Left ventricle myocardium inferior (tissue), 1 donor: ENCODE measurements around the gene TMEM225B. TPM values are rescaled to one million over a fixed set of nuclear protein-coding genes. Genes with fewer than 3 reads are reported as not detected.
"Not testable (repeated sequence)": the region's sequence is repeated elsewhere in the genome, so short reads cannot be mapped to it uniquely, and the experiment has no call there.

Experiments used
- DNase-seq: peaks from one replicate; pipeline ENCODE4 v3.0.0-alpha.2; 2020
- H3K27ac ChIP-seq: fragments of 200-600 bp; replicated peaks from 2 replicates; pipeline ENCODE4 v1.8.0; 2021
- H3K27me3 ChIP-seq: fragments of 200-600 bp; 2 replicates; pipeline ENCODE4 v1.8.0; 2021; ENCODE audit warnings: low read depth
- H3K36me3 ChIP-seq: fragments of 200-600 bp; 2 replicates; pipeline ENCODE4 v1.8.0; 2021
- H3K4me1 ChIP-seq: fragments of 200-600 bp; 2 replicates; pipeline ENCODE4 v1.8.0; 2021
- H3K4me3 ChIP-seq: fragments of 200-600 bp; 2 replicates; pipeline ENCODE4 v1.8.0; 2021; ENCODE audit warnings: mild to moderate bottlenecking, moderate library complexity
- H3K9me3 ChIP-seq: fragments of 200-600 bp; replicated peaks from 2 replicates; pipeline ENCODE4 v1.8.0; 2021
- intact Hi-C: fragments of 100-400 bp; cut with micrococcal nuclease; formaldehyde crosslinking; loops from one replicate; pipeline ENCODE4 v1.11.0; 2022
- total RNA-seq: library from RNA; stranded (reverse); fragmentation: NEBNext Ultra II Directional; extraction: Animal tissue kit (Norgen Biotek cat#: 25700); gene quantifications from one replicate; pipeline ENCODE4 v1.2.1, GENCODE V29; 2021
- TF ChIP-seq, protein P1 (sequence below): fragments of 200-600 bp; IDR thresholded peaks from 2 replicates; pipeline ENCODE4 v1.8.0; 2021; ENCODE audit warnings: antibody characterized with exemption, mild to moderate bottlenecking, borderline replicate concordance
- donor health status: DM: no; HTN: yes; CAD: no; lungs with severe emphysema.

Gene TMEM225B
- total RNA-seq, 1 donor from 2014 or later = not detected

- Histone ChIP-seq H3K4me3 (no peak overlapping the region), H3K9me3 (no peaks in the 10 kb centered on the region), H3K27me3 (no peaks in the 10 kb centered on the region), H3K27ac (no peak overlapping the region), H3K4me1 (peaks cover under 1% of the 10 kb centered on the region), H3K36me3 (peaks cover 57% of the 10 kb centered on the region)
- no peak for DNase-seq
- TF ChIP-seq, protein P1, sequence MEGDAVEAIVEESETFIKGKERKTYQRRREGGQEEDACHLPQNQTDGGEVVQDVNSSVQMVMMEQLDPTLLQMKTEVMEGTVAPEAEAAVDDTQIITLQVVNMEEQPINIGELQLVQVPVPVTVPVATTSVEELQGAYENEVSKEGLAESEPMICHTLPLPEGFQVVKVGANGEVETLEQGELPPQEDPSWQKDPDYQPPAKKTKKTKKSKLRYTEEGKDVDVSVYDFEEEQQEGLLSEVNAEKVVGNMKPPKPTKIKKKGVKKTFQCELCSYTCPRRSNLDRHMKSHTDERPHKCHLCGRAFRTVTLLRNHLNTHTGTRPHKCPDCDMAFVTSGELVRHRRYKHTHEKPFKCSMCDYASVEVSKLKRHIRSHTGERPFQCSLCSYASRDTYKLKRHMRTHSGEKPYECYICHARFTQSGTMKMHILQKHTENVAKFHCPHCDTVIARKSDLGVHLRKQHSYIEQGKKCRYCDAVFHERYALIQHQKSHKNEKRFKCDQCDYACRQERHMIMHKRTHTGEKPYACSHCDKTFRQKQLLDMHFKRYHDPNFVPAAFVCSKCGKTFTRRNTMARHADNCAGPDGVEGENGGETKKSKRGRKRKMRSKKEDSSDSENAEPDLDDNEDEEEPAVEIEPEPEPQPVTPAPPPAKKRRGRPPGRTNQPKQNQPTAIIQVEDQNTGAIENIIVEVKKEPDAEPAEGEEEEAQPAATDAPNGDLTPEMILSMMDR = no peak
- intact Hi-C loops = no loop called here
Observed at GRCh38 chr7:99571768-99572167, 26.3 kb upstream of the TMEM225B start.

GRCh38 chr7:99573257-99573656 lies 24.8 kb upstream of the TMEM225B start:
- no peaks in the 10 kb centered on the region for H3K27me3 ChIP-seq
- TF ChIP-seq, protein P1 = no peak
- no peaks in the 10 kb centered on the region for H3K9me3 ChIP-seq
- peaks cover 8% of the 10 kb centered on the region for H3K4me1 ChIP-seq
- no peak overlapping the region for H3K4me3 ChIP-seq
- DNase-seq = no peak
- intact Hi-C loops = no loop called here
- peaks cover 54% of the 10 kb centered on the region for H3K36me3 ChIP-seq
- H3K27ac ChIP-seq = no peak overlapping the region

DNA sequence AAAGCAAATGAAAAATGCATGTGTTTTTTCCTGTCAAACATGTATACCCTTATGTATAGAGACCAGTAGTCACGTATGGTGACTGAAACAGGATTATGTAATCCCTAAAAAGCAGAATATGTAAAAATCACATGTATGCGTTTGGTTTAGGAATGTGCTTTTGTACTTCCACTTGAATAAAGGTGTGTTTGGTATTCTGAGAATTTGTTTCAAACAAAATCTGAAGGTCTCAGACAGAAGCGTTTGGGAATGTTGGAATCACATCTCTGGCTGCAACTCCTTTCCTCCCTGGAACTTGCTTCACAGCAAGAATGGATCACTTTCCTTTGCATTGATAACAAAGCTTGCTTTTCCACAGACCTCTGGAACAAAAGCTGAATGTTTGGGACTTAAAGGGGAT lies 21.8 kb upstream of the TMEM225B start:
- TF ChIP-seq, protein P1 = no peak
- intact Hi-C loops = no loop called here
- H3K27ac ChIP-seq = no peak overlapping the region
- H3K4me3 ChIP-seq = no peak overlapping the region
- DNase-seq = no peak
- no peaks in the 10 kb centered on the region for H3K9me3 ChIP-seq
- H3K27me3 ChIP-seq = no peaks in the 10 kb centered on the region
- H3K36me3 ChIP-seq = peaks cover 30% of the 10 kb centered on the region
- peaks cover 25% of the 10 kb centered on the region for H3K4me1 ChIP-seq

- Histone ChIP-seq H3K4me1 (peaks cover 25% of the 10 kb centered on the region), H3K4me3 (peak overlapping the region; percentile 79), H3K27me3 (peaks cover 12% of the 10 kb centered on the region), H3K36me3 (no peaks in the 10 kb centered on the region), H3K9me3 (no peaks in the 10 kb centered on the region), H3K27ac (peak overlapping the region; percentile 44)
- TF ChIP-seq, protein P1 = no peak
- intact Hi-C loops = no loop called here
- DNase-seq = no peak
Observed at GRCh38 chr7:99579281-99579955, 18.6 kb upstream of the TMEM225B start.

- Histone ChIP-seq H3K36me3 (no peaks in the 10 kb centered on the region), H3K27me3 (peaks cover 16% of the 10 kb centered on the region), H3K4me1 (peaks cover 25% of the 10 kb centered on the region), H3K9me3 (no peaks in the 10 kb centered on the region), H3K27ac (peak overlapping the region; percentile 44), H3K4me3 (peak overlapping the region; percentile 79)
- TF ChIP-seq, protein P1 = peak; percentile 53
- intact Hi-C loops = no loop called here
- peak; percentile 27 for DNase-seq
Observed at GRCh38 chr7:99579956-99580777, 17.9 kb upstream of the TMEM225B start.

- H3K4me3 ChIP-seq = peak overlapping the region; percentile 79
- peaks cover 22% of the 10 kb centered on the region for H3K27me3 ChIP-seq
- H3K27ac ChIP-seq, DNase-seq, intact Hi-C loops, H3K9me3 ChIP-seq, H3K36me3 ChIP-seq: not testable (repeated sequence)
- H3K4me1 ChIP-seq = peaks cover 25% of the 10 kb centered on the region
Observed at GRCh38 chr7:99580778-99581332, 17.2 kb upstream of the TMEM225B start.
